ENCODE results near the gene GCNT4. TPM values are rescaled to one million over a fixed set of nuclear protein-coding genes. Genes with fewer than 3 reads are reported as not detected.

GCNT4 gene
- total and polyA plus RNA-seq, 2 experiments from 2014 or later, result 0.18 to 0.23 TPM

- no peak for DNase-seq (ENCODE audit: low read depth in 1 of 2, low spot score in 1 of 2)
- no peaks in the 10 kb centered on the region for H3K27me3 ChIP-seq
- no peak overlapping the region for H3K4me3 ChIP-seq
- no peaks in the 10 kb centered on the region for H3K36me3 ChIP-seq
- TF ChIP-seq CTCF (IDR thresholded peaks at IDR 0.05; ENCODE audit: low read depth, low read length), result no peak
- no peaks in the 10 kb centered on the region for H3K9me3 ChIP-seq (ENCODE audit: low read depth)
- H3K4me1 ChIP-seq (ENCODE audit: low read depth), result no peaks in the 10 kb centered on the region
- no peak overlapping the region for H3K27ac ChIP-seq
These were observed 46.8 kb downstream of the GCNT4 start for GRCh38 chr5:75005561-75005960.

Other genes starting within 250 kb of the GCNT4 start
- gene FAM169A, start 186.2 kb downstream of the GCNT4 start, total RNA-seq, result 28.7 and 30.1 TPM in 2 replicates
- 3.9 and 6.1 TPM in 2 replicates for gene FAM169A, start 186.2 kb downstream of the GCNT4 start, polyA plus RNA-seq
- gene ANKRD31, start 184.3 kb upstream of the GCNT4 start, total RNA-seq, result under 0.01 and 0.21 TPM in 2 replicates
- 0.15 TPM in 2 replicates for gene ANKRD31, start 184.3 kb upstream of the GCNT4 start, polyA plus RNA-seq